GM03348 (cell line): ENCODE results near the gene PTGR3.

Source experiments
- DNase-seq: peaks from one replicate; pipeline ENCODE4 v3.0.0; 2012; ENCODE audit warnings: low spot score

Gene PTGR3

DNA sequence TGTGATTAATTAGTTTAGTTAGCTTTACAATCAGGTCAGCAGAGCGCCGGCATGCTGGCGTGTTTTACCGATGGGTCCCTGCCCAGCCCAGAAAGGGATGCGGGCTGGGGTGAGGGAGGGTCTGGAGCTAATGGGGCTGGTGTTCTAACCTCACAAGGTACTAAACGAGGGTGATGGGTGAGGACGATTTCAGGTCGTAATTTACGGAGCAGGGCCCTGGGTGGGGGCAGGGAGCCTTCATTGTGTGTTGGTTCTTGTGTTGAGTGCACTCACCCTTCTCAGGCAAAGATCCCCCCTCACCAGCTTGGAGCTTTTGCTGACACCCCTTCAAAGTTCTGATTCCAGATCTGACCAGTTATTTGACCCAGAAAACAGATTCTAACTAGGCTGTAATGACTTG is 39.5 kb downstream of the PTGR3 start:
- DNase-seq, result no peak

GRCh38 chr18:75168619-75169018 is 40.3 kb downstream of the PTGR3 start:
- no peak for DNase-seq

DNA sequence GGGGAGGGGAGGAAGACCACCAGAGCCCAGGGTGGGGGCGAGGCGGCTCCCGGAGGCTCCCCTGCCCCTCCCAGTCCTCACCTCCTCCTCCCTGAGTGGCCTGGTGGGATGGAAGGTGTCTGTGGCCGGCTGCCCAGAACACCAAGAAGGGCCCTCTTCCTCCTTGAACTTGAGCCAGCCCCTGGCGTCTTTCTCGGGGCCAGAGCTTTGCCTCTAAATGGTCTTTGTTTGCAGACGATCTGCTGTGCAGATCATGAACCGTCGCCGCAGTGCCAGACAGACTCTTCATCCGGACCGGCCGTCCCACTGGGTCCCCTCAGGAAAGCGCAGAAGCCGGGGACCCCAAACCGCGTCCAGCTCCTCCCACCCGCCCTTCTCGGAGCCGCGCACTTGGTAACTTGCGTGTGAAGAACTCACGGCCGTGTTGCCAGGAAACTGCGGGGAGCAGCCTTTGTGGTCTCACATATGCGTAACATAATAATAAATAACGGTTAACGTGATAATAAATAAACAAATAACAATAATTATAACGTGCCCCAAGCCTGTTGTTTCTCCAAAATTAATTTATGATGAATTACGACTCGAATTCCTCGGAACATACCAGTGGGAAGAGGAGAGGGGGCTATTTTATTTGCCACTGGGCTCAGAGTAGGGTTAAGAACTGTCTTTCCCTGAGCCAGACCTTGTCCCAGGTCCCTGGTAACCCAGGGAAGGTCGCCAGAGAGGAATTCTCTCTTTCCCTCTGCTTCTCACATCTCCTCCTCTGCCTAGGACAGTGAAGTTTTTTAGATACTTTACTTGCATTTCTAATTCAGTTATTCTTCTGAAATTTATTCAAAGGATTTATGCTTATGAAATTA is 41.0 kb downstream of the PTGR3 start:
- DNase-seq, result no peak

DNA sequence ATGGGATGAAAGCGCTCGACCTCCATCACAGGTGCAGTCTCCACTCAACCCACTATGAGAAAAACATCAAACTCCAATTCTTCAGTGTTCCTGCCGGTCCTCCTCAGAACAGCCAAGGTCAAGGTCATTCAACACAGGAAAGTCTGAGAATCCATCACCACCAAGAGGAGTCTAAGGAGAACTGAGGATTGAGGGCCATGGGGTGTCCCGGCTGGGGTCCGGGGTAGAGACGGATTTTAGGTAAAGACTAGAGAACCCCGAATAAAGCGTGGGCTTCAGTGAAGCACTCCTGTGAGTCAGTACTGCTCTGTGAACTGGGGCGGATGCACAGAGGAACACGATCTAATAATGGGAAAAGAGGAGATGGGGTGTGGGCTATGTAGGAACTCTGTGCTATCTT is 41.8 kb downstream of the PTGR3 start:
- no peak for DNase-seq

- DNase-seq, result no peak
Observed at GRCh38 chr18:75165926-75166325, 43.0 kb downstream of the PTGR3 start.

GRCh38 chr18:75164479-75164878 is 44.5 kb downstream of the PTGR3 start:
- DNase-seq, result no peak

DNA sequence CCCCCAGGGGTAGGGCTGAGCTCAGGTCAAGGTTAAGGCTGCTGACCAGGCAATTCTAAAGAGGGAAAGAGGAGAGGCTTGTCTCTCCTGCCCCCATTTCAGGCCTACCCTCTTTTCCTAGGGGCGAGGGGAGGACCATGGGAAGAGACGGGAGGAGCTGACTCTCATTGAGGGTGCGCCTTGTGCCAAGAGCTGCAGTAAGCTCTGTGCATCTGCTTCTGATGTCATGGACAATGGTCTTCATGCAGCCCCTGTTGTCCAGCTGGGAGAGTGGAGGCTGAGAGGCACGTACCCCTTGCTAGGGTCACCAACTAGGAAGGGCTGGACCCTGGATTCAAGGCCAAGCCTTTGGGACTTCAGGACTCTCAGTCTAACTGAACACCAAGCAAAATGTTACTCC is 45.2 kb downstream of the PTGR3 start:
- DNase-seq, result no peak

DNA sequence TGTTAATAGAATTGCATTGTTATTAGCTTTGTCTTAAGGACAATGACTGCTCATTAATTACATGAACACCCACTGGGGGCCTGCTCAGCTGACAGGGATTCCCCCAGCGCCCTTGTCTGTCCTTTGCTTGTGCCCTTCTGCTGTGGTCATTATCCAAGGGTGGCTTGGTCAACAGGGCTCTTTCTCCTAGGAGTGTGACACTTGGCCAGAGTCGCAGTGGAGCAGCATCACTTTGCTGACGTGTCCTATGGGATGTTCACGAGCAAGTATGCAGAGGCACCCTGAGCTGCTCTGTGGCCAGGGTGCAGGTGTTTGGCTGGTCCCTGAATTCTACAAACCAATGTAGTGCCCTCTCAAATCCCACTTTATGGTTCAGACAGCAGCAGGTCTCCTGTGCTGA is 46.0 kb downstream of the PTGR3 start:
- no peak for DNase-seq

DNA sequence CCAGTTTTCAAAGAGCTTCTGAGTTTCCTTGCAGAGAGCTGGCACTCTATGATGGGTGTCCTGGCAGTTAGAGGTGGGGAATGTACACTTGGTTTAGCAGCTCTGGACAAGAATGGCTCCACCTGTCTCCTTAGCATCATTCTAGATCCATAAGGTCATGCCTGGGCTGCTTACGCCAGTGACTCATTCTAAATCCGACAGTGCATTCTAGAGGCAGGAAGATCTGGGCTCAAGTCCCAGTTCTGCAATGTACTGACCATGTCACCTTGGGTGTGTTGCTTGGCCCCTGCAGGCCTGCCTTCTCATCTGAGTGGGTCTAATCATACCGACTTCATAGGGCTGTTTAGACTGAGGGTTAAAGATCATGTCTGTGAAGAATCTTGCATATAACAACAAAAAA is 46.5 kb downstream of the PTGR3 start:
- DNase-seq, result no peak

DNA sequence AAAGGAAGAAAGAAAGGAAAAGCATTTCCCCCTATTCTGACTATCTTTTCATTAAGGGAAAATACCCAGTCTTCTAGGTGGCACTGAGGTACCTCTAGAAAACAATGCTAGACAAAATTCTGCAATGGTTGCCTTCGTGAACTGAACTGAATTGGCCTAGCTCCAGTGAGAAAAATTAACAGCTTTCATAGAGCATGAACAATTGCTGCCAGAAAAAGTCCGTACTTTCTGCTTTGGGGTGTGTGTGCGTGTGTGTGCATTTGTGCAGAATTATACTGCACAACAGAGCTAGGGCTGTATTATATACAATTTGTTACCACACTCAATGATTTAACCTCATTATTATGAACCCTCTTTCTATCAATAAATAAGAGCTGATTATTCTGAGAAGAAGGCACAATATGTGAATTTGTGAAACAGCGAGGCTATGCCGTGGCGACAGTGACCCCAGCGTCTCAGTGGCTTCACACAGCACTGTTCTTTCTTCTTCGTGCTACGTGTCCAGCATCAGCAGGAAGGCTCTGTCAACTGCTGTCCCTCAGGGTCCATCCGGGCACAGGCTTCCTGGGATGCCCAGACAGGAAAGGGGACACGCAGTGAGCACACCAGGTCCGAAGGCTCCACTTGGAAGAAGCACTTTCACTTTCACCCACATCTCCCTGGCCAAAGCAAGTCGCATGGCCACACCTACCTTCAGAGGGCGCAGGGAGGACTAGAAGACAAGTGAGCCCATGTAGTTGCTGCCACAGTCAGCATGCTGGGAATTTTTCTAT is 47.5 kb downstream of the PTGR3 start:
- peak; percentile 59 for DNase-seq

DNA sequence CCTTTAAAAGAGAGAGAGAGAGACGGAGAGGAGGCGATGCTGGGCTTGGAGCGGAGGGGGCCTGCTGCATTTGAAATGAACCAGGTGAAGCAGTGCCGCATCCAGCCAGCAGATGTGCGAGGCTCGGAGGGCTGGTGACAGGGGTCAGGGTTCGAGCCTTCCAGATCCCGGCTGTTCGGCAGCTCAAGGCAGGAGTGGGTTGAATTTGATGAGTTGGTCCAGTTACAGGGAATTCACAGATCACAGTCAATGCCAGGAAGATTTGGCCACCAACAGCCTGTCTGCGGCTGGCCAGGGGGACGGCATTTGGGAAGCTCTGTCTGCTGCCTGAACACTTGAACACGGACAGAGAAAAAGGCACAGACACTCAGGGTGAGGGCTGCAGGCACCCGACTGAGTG is 48.6 kb downstream of the PTGR3 start:
- peak; percentile 46 for DNase-seq

DNA sequence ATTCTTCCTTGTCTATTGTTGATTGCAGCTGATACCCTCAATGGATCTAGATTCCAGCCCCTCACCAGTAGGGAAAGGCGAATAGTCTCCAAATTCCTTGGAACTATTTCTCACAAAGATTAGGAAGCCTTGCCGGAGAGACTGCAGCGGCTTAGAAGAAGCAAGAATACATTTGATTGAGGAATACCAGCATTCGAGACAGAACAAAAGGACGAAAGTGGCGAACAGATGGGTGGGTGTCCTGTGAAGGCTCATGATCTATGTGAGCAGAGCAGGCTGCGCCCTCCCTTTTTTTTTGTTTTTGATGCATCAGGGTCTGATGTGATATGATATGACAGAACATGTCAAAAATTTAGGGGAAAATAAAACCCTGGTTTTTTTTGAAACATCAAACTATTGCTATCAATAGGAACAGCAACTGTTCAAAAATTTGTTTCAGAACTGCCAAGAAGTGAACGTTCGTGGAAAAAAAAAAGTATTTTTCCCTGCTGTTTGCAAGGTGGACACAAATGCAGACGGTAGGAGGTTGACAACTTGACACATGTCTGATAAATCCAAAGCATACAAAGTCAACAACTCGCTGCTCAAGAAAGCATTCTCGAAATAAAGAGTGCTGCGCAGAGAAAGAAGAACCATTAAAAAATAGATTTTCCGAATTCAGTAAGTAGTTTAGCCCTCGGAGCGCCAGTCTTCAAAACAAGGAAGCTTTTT is 49.1 kb downstream of the PTGR3 start:
- no peak for DNase-seq

- DNase-seq, result no peak
Observed at GRCh38 chr18:75159238-75159518, 49.8 kb downstream of the PTGR3 start.
